Panc1 (cell line): ENCODE results near the gene CELSR2.

Source experiments
- POLR2AphosphoS5 ChIP-seq: IDR thresholded peaks from 2 replicates; pipeline ENCODE4 v1.6.1; 2012; ENCODE audit warnings: mild to moderate bottlenecking, low read depth, low read length, moderate library complexity
- TCF7L2 ChIP-seq: IDR thresholded peaks from 2 replicates; pipeline ENCODE4 v1.6.1; 2011; ENCODE audit warnings: mild to moderate bottlenecking, low read depth, low read length, inconsistent platforms
- TF ChIP-seq, protein P1 (sequence below): fragments of 450-650 bp; IDR thresholded peaks from 2 replicates; pipeline ENCODE4 v1.5.1; 2017; ENCODE audit warnings: mild to moderate bottlenecking

DNA sequence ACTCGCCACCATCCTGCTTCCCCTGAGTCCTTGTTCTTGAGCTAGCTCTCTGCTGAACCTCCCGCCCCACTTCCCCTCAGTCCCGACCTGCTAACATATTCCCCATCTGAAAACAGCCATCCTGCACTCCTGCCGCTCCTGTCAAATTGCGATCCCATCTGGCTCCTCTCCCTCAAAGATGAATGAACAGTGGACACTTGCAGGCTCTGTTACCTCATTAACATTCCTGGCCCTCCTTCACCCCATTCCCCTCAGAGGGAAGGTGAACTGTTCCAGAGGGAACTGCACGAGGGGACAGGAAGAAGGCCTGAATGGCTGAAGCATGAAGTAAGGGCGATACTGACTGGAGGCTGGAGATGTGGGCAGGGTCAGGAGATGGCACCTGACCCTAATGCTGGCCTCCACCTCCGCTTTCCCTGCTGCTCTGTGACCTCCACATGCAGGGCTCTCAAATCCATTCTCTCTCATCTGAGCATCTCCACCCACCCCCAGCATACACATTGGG is 7.4 kb upstream of the CELSR2 start:
- TF ChIP-seq, protein P1, sequence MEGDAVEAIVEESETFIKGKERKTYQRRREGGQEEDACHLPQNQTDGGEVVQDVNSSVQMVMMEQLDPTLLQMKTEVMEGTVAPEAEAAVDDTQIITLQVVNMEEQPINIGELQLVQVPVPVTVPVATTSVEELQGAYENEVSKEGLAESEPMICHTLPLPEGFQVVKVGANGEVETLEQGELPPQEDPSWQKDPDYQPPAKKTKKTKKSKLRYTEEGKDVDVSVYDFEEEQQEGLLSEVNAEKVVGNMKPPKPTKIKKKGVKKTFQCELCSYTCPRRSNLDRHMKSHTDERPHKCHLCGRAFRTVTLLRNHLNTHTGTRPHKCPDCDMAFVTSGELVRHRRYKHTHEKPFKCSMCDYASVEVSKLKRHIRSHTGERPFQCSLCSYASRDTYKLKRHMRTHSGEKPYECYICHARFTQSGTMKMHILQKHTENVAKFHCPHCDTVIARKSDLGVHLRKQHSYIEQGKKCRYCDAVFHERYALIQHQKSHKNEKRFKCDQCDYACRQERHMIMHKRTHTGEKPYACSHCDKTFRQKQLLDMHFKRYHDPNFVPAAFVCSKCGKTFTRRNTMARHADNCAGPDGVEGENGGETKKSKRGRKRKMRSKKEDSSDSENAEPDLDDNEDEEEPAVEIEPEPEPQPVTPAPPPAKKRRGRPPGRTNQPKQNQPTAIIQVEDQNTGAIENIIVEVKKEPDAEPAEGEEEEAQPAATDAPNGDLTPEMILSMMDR: no peak
- TF ChIP-seq TCF7L2 (no peak), POLR2AphosphoS5 (no peak; the same call in 1 of the 2 replicates)
